Stimulated activated naive CD8-positive, alpha-beta T cell treated with anti-CD3 and anti-CD28 coated beads, Interleukin-15, amount 100 ng/mL, for 72 hours (primary cell): Measurements from ENCODE around the gene RAC3.
A peak's percentile ranks its signal among the peaks of the same experiment; 100 is the strongest.

Experiments used
- ATAC-seq: fragments of 150-1000 bp; cut with Tn5 transposase; 2 replicates; pipeline ENCODE4 v1.10.0; 2021; ENCODE audit warnings: mild to moderate bottlenecking, moderate library complexity
- DNase-seq, 2 donors: peaks; one replicate each; pipeline ENCODE4 v3.0.0; 2021 to 2022
- H3K27ac Mint-ChIP-seq, 2 donors: one replicate each; pipeline ENCODE4 v1.8.0; 2022; ENCODE audit warnings: mild to moderate bottlenecking in 2 of 2, mixed read lengths in 2 of 2, moderate library complexity in 2 of 2
- H3K27me3 Mint-ChIP-seq: one replicate; pipeline ENCODE4 v1.8.0; 2022; ENCODE audit warnings: mixed read lengths
- H3K4me1 Mint-ChIP-seq: one replicate; pipeline ENCODE4 v1.8.0; 2022; ENCODE audit warnings: mild to moderate bottlenecking, mixed read lengths
- H3K4me3 Mint-ChIP-seq, 2 donors: one replicate each; pipeline ENCODE4 v1.8.0; 2022; ENCODE audit warnings: mild to moderate bottlenecking in 2 of 2, mixed read lengths in 2 of 2, moderate library complexity in 1 of 2
- H3K9me3 Mint-ChIP-seq, 2 donors: one replicate each; pipeline ENCODE4 v1.8.0; 2022; ENCODE audit warnings: mixed read lengths in 2 of 2

RAC3 gene

GRCh38 chr17:81995463-81996231 is 35.8 kb upstream of the RAC3 start:
- Mint-ChIP-seq H3K4me3 (no peak overlapping the region), H3K4me1 (peaks cover 9% of the 10 kb centered on the region), H3K9me3 (no peaks in the 10 kb centered on the region), H3K27me3 (no peaks in the 10 kb centered on the region), H3K27ac (peak overlapping the region in 1 of 2 donors; percentile 27)
- ATAC-seq (no peak), DNase-seq (no peak)

GRCh38 chr17:81996232-81996756 is 35.2 kb upstream of the RAC3 start:
- DNase-seq: no peak
- no peaks in the 10 kb centered on the region for H3K27me3 Mint-ChIP-seq

GRCh38 chr17:81996757-81997441 is 34.6 kb upstream of the RAC3 start:
- Mint-ChIP-seq H3K27me3 (no peaks in the 10 kb centered on the region), H3K4me1 (no peaks in the 10 kb centered on the region), H3K9me3 (no peaks in the 10 kb centered on the region), H3K27ac (no peak overlapping the region), H3K4me3 (no peak overlapping the region)
- ATAC-seq (no peak), DNase-seq (no peak)

More at GRCh38 chr17:81996232-81996756, 35.2 kb upstream of the RAC3 start:
- peak; percentile 24 for ATAC-seq
- Mint-ChIP-seq H3K27ac (no peak overlapping the region), H3K4me1 (peaks cover 5% of the 10 kb centered on the region), H3K9me3 (no peaks in the 10 kb centered on the region), H3K4me3 (no peak overlapping the region)

- DNase-seq: no peak
- ATAC-seq: no peak
- no peaks in the 10 kb centered on the region for H3K27me3 Mint-ChIP-seq
- no peaks in the 10 kb centered on the region for H3K9me3 Mint-ChIP-seq
- no peaks in the 10 kb centered on the region for H3K4me1 Mint-ChIP-seq
- H3K27ac Mint-ChIP-seq: no peak overlapping the region
- H3K4me3 Mint-ChIP-seq: no peak overlapping the region
These were observed 33.3 kb upstream of the RAC3 start for GRCh38 chr17:81998212-81998611.

- DNase-seq: no peak
- no peak overlapping the region for H3K4me3 Mint-ChIP-seq
- no peaks in the 10 kb centered on the region for H3K4me1 Mint-ChIP-seq
- H3K9me3 Mint-ChIP-seq: no peaks in the 10 kb centered on the region
- no peak for ATAC-seq
- H3K27ac Mint-ChIP-seq: no peak overlapping the region
- H3K27me3 Mint-ChIP-seq: no peaks in the 10 kb centered on the region
These were observed 32.6 kb upstream of the RAC3 start for GRCh38 chr17:81998691-81999438.

GRCh38 chr17:81999587-81999975 is 31.9 kb upstream of the RAC3 start:
- no peak overlapping the region for H3K27ac Mint-ChIP-seq
- no peaks in the 10 kb centered on the region for H3K4me1 Mint-ChIP-seq
- no peaks in the 10 kb centered on the region for H3K9me3 Mint-ChIP-seq
- ATAC-seq (no peak), DNase-seq (no peak)
- no peak overlapping the region for H3K4me3 Mint-ChIP-seq
- H3K27me3 Mint-ChIP-seq: no peaks in the 10 kb centered on the region

- no peak overlapping the region for H3K4me3 Mint-ChIP-seq
- H3K4me1 Mint-ChIP-seq: no peaks in the 10 kb centered on the region
- DNase-seq: no peak
- no peaks in the 10 kb centered on the region for H3K27me3 Mint-ChIP-seq
- H3K9me3 Mint-ChIP-seq: no peaks in the 10 kb centered on the region
- ATAC-seq: peak; percentile 39
- no peak overlapping the region for H3K27ac Mint-ChIP-seq
These were observed 31.3 kb upstream of the RAC3 start for GRCh38 chr17:81999976-82000802.

GRCh38 chr17:82000803-82001570 is 30.5 kb upstream of the RAC3 start:
- peak; percentile 33 for ATAC-seq
- no peaks in the 10 kb centered on the region for H3K27me3 Mint-ChIP-seq

GRCh38 chr17:82001571-82002056 is 29.9 kb upstream of the RAC3 start:
- no peaks in the 10 kb centered on the region for H3K4me1 Mint-ChIP-seq
- no peak overlapping the region for H3K4me3 Mint-ChIP-seq
- ATAC-seq: no peak
- peak overlapping the region; percentile 40 to 48 for H3K27ac Mint-ChIP-seq
- H3K9me3 Mint-ChIP-seq: no peaks in the 10 kb centered on the region
- no peaks in the 10 kb centered on the region for H3K27me3 Mint-ChIP-seq
- DNase-seq: no peak

More at GRCh38 chr17:82000803-82001570, 30.5 kb upstream of the RAC3 start:
- DNase-seq: no peak
- Mint-ChIP-seq H3K9me3 (no peaks in the 10 kb centered on the region), H3K27ac (no peak overlapping the region), H3K4me3 (no peak overlapping the region), H3K4me1 (no peaks in the 10 kb centered on the region)

- ATAC-seq (no peak), DNase-seq (no peak)
- no peak overlapping the region for H3K4me3 Mint-ChIP-seq
These were observed 27.8 kb upstream of the RAC3 start for GRCh38 chr17:82003411-82004381.

GRCh38 chr17:82004517-82005455 is 26.7 kb upstream of the RAC3 start:
- Mint-ChIP-seq H3K4me3 (no peak overlapping the region), H3K27me3 (no peaks in the 10 kb centered on the region), H3K27ac (no peak overlapping the region), H3K4me1 (peaks cover 8% of the 10 kb centered on the region), H3K9me3 (no peaks in the 10 kb centered on the region)
- no peak for ATAC-seq
- no peak for DNase-seq

More at GRCh38 chr17:82003411-82004381, 27.8 kb upstream of the RAC3 start:
- Mint-ChIP-seq H3K27me3 (no peaks in the 10 kb centered on the region), H3K9me3 (no peaks in the 10 kb centered on the region), H3K4me1 (no peaks in the 10 kb centered on the region), H3K27ac (no peak overlapping the region)

- Mint-ChIP-seq H3K4me3 (no peak overlapping the region), H3K27ac (no peak overlapping the region)
- DNase-seq: no peak
These were observed 25.7 kb upstream of the RAC3 start for GRCh38 chr17:82005701-82006348.

More at GRCh38 chr17:82005701-82006348, 25.7 kb upstream of the RAC3 start:
- ATAC-seq: no peak
- no peaks in the 10 kb centered on the region for H3K27me3 Mint-ChIP-seq
- peaks cover 9% of the 10 kb centered on the region for H3K4me1 Mint-ChIP-seq
- H3K9me3 Mint-ChIP-seq: no peaks in the 10 kb centered on the region
